H1 (cell line): ENCODE data around the gene ILDR2.

Experiments
- BACH1 ChIP-seq: IDR thresholded peaks from 2 replicates; pipeline ENCODE4 v1.6.1; 2012; ENCODE audit warnings: low read length, improper control_type of control experiment
- CBX8 ChIP-seq: fragments of 300-800, 300-1000 bp; sonication (generic); IDR thresholded peaks from 2 replicates; pipeline ENCODE4 v1.7.1; 2016; ENCODE audit warnings: low read depth, low read length, borderline replicate concordance
- CEBPB ChIP-seq: IDR thresholded peaks from 2 replicates; pipeline ENCODE4 v1.6.1; 2012; ENCODE audit warnings: low read depth, low read length
- EZH2 ChIP-seq: fragments of 200-600 bp; sonication (generic); IDR thresholded peaks from 2 replicates; pipeline ENCODE4 v1.7.1; 2012; ENCODE audit warnings: low read depth, mild to moderate bottlenecking, moderate library complexity, low read length, inconsistent platforms; ENCODE audit not compliant: severe bottlenecking
- POLR2A ChIP-seq, 2 experiments: IDR thresholded peaks; 1 replicate in 1 of 2; 2 replicates in 1 of 2; pipeline ENCODE4 v1.6.1; 2011; ENCODE audit warnings: low read depth in 2 of 2, low read length in 2 of 2, mild to moderate bottlenecking in 2 of 2; ENCODE audit errors: control extremely low read depth in 1 of 2
- RFX5 ChIP-seq: IDR thresholded peaks from 2 replicates; pipeline ENCODE4 v1.6.1; 2011; ENCODE audit warnings: low read depth, low read length, improper control_type of control experiment, borderline replicate concordance
- SIX5 ChIP-seq: IDR thresholded peaks from 2 replicates; pipeline ENCODE4 v1.6.1; 2011; ENCODE audit warnings: mild to moderate bottlenecking, low read depth, low read length
- SUZ12 ChIP-seq: fragments of 200-600 bp; sonication (generic); IDR thresholded peaks from 2 replicates; pipeline ENCODE4 v1.6.1; 2012; ENCODE audit warnings: mild to moderate bottlenecking, inconsistent platforms, low read length, moderate library complexity, mixed read lengths
- TAF1 ChIP-seq: IDR thresholded peaks from 2 replicates; pipeline ENCODE4 v1.6.1; 2011; ENCODE audit warnings: mild to moderate bottlenecking, low read depth, low read length
- TCF12 ChIP-seq: IDR thresholded peaks from 2 replicates; pipeline ENCODE4 v1.6.1; 2011; ENCODE audit warnings: low read depth, mild to moderate bottlenecking, low read length
- YY1 ChIP-seq: IDR thresholded peaks from 2 replicates; pipeline ENCODE4 v1.6.1; 2011; ENCODE audit warnings: low read depth, mild to moderate bottlenecking, low read length
- TF ChIP-seq, protein P1 (sequence below), 3 experiments: IDR thresholded peaks; 1 replicate in 2 of 3; 2 replicates in 1 of 3; pipeline versions ENCODE4 v1.5.1 to v1.6.1; 2011; ENCODE audit warnings: low read length in 3 of 3, mild to moderate bottlenecking in 3 of 3, inconsistent platforms in 2 of 3, low read depth in 1 of 3, moderate library complexity in 1 of 3; ENCODE audit not compliant: insufficient read depth in 1 of 3; ENCODE audit errors: control extremely low read depth in 1 of 3
- TF ChIP-seq, protein P2 (sequence below): IDR thresholded peaks from 2 replicates; pipeline ENCODE4 v1.6.1; 2012; ENCODE audit warnings: inconsistent platforms
- TF ChIP-seq, protein P3 (sequence below): IDR thresholded peaks from 2 replicates; pipeline ENCODE4 v1.6.1; 2012; ENCODE audit warnings: low read length, inconsistent platforms

DNA sequence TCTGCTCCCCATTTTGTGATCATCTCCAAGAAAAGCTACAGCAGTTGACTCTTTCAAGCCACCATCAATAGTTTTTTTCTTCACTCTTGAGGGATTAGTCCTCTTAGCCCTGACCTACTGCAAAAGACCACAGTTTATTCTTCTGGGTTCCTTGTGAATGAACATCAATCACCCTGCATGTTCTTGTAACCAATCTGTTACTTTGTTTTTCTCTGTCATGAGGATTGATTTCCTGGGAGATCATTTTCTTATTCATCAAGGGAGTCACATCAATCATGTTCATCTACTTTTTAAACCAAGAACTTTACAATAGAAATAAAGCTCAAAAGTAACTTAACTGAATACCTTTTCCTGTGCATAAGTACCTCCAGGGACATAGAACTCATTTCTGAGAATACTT, 21.8 kb downstream of the ILDR2 start:
- no peak for TF ChIP-seq YY1
- TF ChIP-seq, protein P1, sequence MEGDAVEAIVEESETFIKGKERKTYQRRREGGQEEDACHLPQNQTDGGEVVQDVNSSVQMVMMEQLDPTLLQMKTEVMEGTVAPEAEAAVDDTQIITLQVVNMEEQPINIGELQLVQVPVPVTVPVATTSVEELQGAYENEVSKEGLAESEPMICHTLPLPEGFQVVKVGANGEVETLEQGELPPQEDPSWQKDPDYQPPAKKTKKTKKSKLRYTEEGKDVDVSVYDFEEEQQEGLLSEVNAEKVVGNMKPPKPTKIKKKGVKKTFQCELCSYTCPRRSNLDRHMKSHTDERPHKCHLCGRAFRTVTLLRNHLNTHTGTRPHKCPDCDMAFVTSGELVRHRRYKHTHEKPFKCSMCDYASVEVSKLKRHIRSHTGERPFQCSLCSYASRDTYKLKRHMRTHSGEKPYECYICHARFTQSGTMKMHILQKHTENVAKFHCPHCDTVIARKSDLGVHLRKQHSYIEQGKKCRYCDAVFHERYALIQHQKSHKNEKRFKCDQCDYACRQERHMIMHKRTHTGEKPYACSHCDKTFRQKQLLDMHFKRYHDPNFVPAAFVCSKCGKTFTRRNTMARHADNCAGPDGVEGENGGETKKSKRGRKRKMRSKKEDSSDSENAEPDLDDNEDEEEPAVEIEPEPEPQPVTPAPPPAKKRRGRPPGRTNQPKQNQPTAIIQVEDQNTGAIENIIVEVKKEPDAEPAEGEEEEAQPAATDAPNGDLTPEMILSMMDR (IDR thresholded peaks at IDR 0.05; ENCODE audit: control extremely low read depth in 1 of 3, insufficient read depth in 1 of 3, low read depth in 1 of 3, low read length in 3 of 3) = no peak
- no peak for TF ChIP-seq TAF1
- no peak for TF ChIP-seq BACH1
- TF ChIP-seq SIX5 = no peak
- no peak for TF ChIP-seq TCF12
- TF ChIP-seq, protein P2, sequence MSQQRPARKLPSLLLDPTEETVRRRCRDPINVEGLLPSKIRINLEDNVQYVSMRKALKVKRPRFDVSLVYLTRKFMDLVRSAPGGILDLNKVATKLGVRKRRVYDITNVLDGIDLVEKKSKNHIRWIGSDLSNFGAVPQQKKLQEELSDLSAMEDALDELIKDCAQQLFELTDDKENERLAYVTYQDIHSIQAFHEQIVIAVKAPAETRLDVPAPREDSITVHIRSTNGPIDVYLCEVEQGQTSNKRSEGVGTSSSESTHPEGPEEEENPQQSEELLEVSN = no peak
- TF ChIP-seq RFX5 = no peak
- TF ChIP-seq CBX8 = no peak
- TF ChIP-seq POLR2A (IDR thresholded peaks at IDR 0.05; ENCODE audit: control extremely low read depth in 1 of 2, low read depth in 2 of 2, low read length in 2 of 2) = no peak
- no peak for TF ChIP-seq EZH2
- no peak for TF ChIP-seq CEBPB
- TF ChIP-seq SUZ12 = no peak
- TF ChIP-seq, protein P3, sequence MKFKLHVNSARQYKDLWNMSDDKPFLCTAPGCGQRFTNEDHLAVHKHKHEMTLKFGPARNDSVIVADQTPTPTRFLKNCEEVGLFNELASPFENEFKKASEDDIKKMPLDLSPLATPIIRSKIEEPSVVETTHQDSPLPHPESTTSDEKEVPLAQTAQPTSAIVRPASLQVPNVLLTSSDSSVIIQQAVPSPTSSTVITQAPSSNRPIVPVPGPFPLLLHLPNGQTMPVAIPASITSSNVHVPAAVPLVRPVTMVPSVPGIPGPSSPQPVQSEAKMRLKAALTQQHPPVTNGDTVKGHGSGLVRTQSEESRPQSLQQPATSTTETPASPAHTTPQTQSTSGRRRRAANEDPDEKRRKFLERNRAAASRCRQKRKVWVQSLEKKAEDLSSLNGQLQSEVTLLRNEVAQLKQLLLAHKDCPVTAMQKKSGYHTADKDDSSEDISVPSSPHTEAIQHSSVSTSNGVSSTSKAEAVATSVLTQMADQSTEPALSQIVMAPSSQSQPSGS = no peak
